H9 (cell line): ENCODE measurements around the gene ULK3. TPM values are rescaled to one million over a fixed set of nuclear protein-coding genes. Genes with fewer than 3 reads are reported as not detected.

ENCODE experiments used
- DNase-seq: peaks from one replicate; pipeline ENCODE4 v3.0.0-alpha.2; 2017
- H2AFZ ChIP-seq: one replicate; pipeline ENCODE4 v1.6.1; 2013; ENCODE audit warnings: mild to moderate bottlenecking, low read length, control low read depth, moderate library complexity
- H2AK5ac ChIP-seq: 2 replicates; pipeline ENCODE4 v1.6.1; 2013; ENCODE audit warnings: low read length, control low read depth, mixed read lengths; ENCODE audit not compliant: insufficient read length
- H2BK120ac ChIP-seq: one replicate; pipeline ENCODE4 v1.6.1; 2013; ENCODE audit warnings: low read depth, mild to moderate bottlenecking, low read length, control low read depth, inconsistent platforms; ENCODE audit not compliant: poor library complexity, severe bottlenecking
- H2BK12ac ChIP-seq: 2 replicates; pipeline ENCODE4 v1.6.1; 2013; ENCODE audit warnings: low read length, control low read depth, mixed read lengths, low read depth; ENCODE audit not compliant: insufficient read length
- H2BK15ac ChIP-seq: 2 replicates; pipeline ENCODE4 v1.6.1; 2013; ENCODE audit warnings: low read depth, low read length, control low read depth
- H2BK20ac ChIP-seq: one replicate; pipeline ENCODE4 v1.6.1; 2013; ENCODE audit warnings: low read depth, mild to moderate bottlenecking, low read length, control low read depth, inconsistent platforms; ENCODE audit not compliant: poor library complexity, severe bottlenecking
- H2BK5ac ChIP-seq: 2 replicates; pipeline ENCODE4 v1.6.1; 2013; ENCODE audit warnings: low read length, control low read depth, mixed read lengths; ENCODE audit not compliant: insufficient read length
- H3K14ac ChIP-seq: 2 replicates; pipeline ENCODE4 v1.6.1; 2013; ENCODE audit warnings: low read length, control low read depth; ENCODE audit not compliant: insufficient read depth
- H3K18ac ChIP-seq: 2 replicates; pipeline ENCODE4 v1.6.1; 2013; ENCODE audit warnings: low read depth, mild to moderate bottlenecking, mixed read lengths, low read length, control low read depth; ENCODE audit not compliant: insufficient read length
- H3K23ac ChIP-seq: 2 replicates; pipeline ENCODE4 v1.6.1; 2013; ENCODE audit warnings: low read length, control low read depth, mixed read lengths, low read depth; ENCODE audit not compliant: insufficient read length
- H3K23me2 ChIP-seq: 2 replicates; pipeline ENCODE4 v1.6.1; 2013; ENCODE audit warnings: low read depth, mild to moderate bottlenecking, mixed read lengths, low read length, control low read depth; ENCODE audit not compliant: insufficient read length, poor library complexity, severe bottlenecking
- H3K27ac ChIP-seq: 2 replicates; pipeline ENCODE4 v1.5.1; 2013; ENCODE audit warnings: low read length, control low read depth, mixed read lengths, low read depth; ENCODE audit not compliant: insufficient read length
- H3K27me3 ChIP-seq: 2 replicates; pipeline ENCODE4 v1.6.1; 2013; ENCODE audit warnings: low read length, control low read depth, inconsistent platforms; ENCODE audit not compliant: insufficient read depth
- H3K4ac ChIP-seq: 2 replicates; pipeline ENCODE4 v1.6.1; 2013; ENCODE audit warnings: low read depth, mild to moderate bottlenecking, control low read depth, inconsistent platforms, low read length, moderate library complexity
- H3K4me1 ChIP-seq: 2 replicates; pipeline ENCODE4 v1.6.1; 2013; ENCODE audit warnings: low read length, control low read depth, inconsistent platforms; ENCODE audit not compliant: insufficient read depth
- H3K4me2 ChIP-seq: 2 replicates; pipeline ENCODE4 v1.6.1; 2013; ENCODE audit warnings: low read length, control low read depth, mixed read lengths; ENCODE audit not compliant: insufficient read length, insufficient read depth
- H3K56ac ChIP-seq: 2 replicates; pipeline ENCODE4 v1.6.1; 2013; ENCODE audit warnings: low read depth, mild to moderate bottlenecking, mixed read lengths, low read length, control low read depth; ENCODE audit not compliant: insufficient read length
- H3K79me1 ChIP-seq: 2 replicates; pipeline ENCODE4 v1.6.1; 2013; ENCODE audit warnings: low read depth, mild to moderate bottlenecking, moderate library complexity, low read length, control low read depth, inconsistent platforms; ENCODE audit not compliant: insufficient read depth, poor library complexity, severe bottlenecking
- H3K79me2 ChIP-seq: 2 replicates; pipeline ENCODE4 v1.6.1; 2013; ENCODE audit warnings: low read length, control low read depth, inconsistent platforms; ENCODE audit not compliant: insufficient read depth
- H3K9ac ChIP-seq: 2 replicates; pipeline ENCODE4 v1.6.1; 2013; ENCODE audit warnings: low read length, control low read depth, mixed read lengths; ENCODE audit not compliant: insufficient read length; ENCODE audit errors: extremely low read depth
- H3K9me3 ChIP-seq: one replicate; pipeline ENCODE4 v1.6.1; 2013; ENCODE audit warnings: low read depth, low read length, inconsistent platforms; ENCODE audit not compliant: control insufficient read depth
- H3T11ph ChIP-seq: one replicate; pipeline ENCODE4 v1.6.1; 2013; ENCODE audit warnings: mild to moderate bottlenecking, low read length, control low read depth, inconsistent platforms
- H4K20me1 ChIP-seq: one replicate; pipeline ENCODE4 v1.6.1; 2013; ENCODE audit not compliant: control insufficient read depth, insufficient read length, insufficient read depth
- H4K5ac ChIP-seq: 2 replicates; pipeline ENCODE4 v1.6.1; 2013; ENCODE audit warnings: low read depth, mild to moderate bottlenecking, mixed read lengths, low read length, control low read depth; ENCODE audit not compliant: insufficient read length
- H4K8ac ChIP-seq: replicated peaks from 2 replicates; pipeline ENCODE4 v1.6.1; 2013; ENCODE audit warnings: low read length, control low read depth, mixed read lengths, low read depth; ENCODE audit not compliant: insufficient read length
- H4K91ac ChIP-seq: 2 replicates; pipeline ENCODE4 v1.6.1; 2013; ENCODE audit warnings: low read depth, mild to moderate bottlenecking, moderate library complexity, mixed read lengths, low read length, control low read depth; ENCODE audit not compliant: insufficient read length
- H3K27ac Mint-ChIP-seq, 3 experiments: 2 replicates in 2 of 3; 3 replicates in 1 of 3; pipeline ENCODE4 v1.8.0; 2020 to 2021; ENCODE audit warnings: mixed read lengths in 3 of 3, mild to moderate bottlenecking in 1 of 3, moderate library complexity in 1 of 3
- H3K27me3 Mint-ChIP-seq: 2 replicates; pipeline ENCODE4 v1.8.0; 2021; ENCODE audit warnings: low read depth, mild to moderate bottlenecking, moderate library complexity, mixed read lengths
- H3K36me3 Mint-ChIP-seq, 3 experiments: 2 replicates in 2 of 3; 3 replicates in 1 of 3; pipeline ENCODE4 v1.8.0; 2020 to 2021; ENCODE audit warnings: low read depth in 3 of 3, mixed read lengths in 3 of 3; ENCODE audit not compliant: insufficient read depth in 1 of 3
- H3K4me1 Mint-ChIP-seq, 2 experiments: 2 replicates each; pipeline ENCODE4 v1.8.0; 2020; ENCODE audit warnings: mixed read lengths in 2 of 2
- H3K4me3 Mint-ChIP-seq, 2 experiments: 2 replicates in 1 of 2; 3 replicates in 1 of 2; pipeline ENCODE4 v1.8.0; 2020 to 2021; ENCODE audit warnings: mild to moderate bottlenecking in 2 of 2, mixed read lengths in 2 of 2, moderate library complexity in 1 of 2
- H3K9me3 Mint-ChIP-seq, 2 experiments: 2 replicates in 1 of 2; 3 replicates in 1 of 2; pipeline ENCODE4 v1.8.0; 2020; ENCODE audit warnings: mild to moderate bottlenecking in 2 of 2, mixed read lengths in 2 of 2, moderate library complexity in 1 of 2
- WGBS: extraction: QIAGEN DNeasy Blood & Tissue Kit; methylation state at CpG from one replicate; pipeline ENCODE4 v1.1.7; 2013; ENCODE audit warnings: missing lambda C conversion rate, low lambda C conversion rate, mixed read lengths; ENCODE audit not compliant: insufficient read length; ENCODE audit errors: extremely low coverage; 5-methylcytosine and 5-hydroxymethylcytosine counted together
- total RNA-seq: library from RNA; stranded (reverse); gene quantifications from 2 replicates; pipeline ENCODE4 v1.2.1, GENCODE V29; 2021
- TF ChIP-seq, protein P1 (sequence below): fragments of 200-600 bp; sonication (generic); conservative IDR thresholded peaks from 3 replicates; pipeline ENCODE4 v1.8.0; 2021; ENCODE audit warnings: antibody characterized with exemption, mild to moderate bottlenecking

ULK3 gene
- total RNA-seq, 1 experiment from 2014 or later = 34.0 TPM

DNA sequence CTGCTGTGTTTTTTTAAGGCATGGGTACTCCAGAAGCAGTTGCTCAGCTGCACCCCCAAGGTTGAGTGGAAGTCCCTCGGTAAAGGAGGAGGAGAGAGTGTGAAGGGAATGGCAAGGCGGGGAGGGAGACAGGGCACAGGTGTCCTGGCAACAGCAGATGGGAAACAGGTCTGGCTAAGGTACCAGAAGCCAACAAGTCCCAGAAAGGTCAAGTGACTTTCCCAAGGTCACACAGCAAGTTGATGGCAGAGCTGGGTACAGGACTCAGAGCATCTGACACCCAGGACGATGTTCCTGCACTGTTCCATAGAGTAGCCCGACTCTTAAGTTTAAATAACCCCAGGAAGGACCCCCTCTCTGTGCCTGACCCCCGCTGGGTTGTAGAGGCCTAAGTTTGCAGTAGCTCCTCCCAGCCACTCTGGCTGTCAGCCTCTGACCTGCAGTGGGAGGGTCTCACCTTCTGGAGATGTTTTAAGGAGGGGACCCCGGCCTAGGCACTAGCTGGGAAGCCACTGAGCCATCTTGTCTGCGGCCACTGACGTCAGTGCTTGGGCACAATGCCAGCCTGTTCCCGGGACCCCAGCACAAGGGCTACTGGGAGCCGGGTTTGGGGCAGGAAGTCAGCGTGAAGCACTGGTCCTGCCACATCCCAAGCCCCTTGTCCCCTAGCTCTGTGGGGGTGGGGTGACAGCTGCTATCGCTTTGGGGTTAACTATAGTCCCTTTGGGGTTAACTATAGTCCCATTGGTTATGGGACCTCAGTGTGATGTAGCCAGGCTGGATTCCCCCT, 50.5 kb downstream of the ULK3 start:
- Histone ChIP-seq H3K4me2 (no peak overlapping the region), H3K14ac (no peak overlapping the region), H2BK5ac (no peak overlapping the region), H4K91ac (no peak overlapping the region), H2AK5ac (no peak overlapping the region), H2AFZ (no peak overlapping the region), H4K8ac (no peak overlapping the region), H3K56ac (no peak overlapping the region), H3K18ac (no peak overlapping the region), H2BK120ac (no peak overlapping the region), H3T11ph (no peak overlapping the region), H2BK15ac (no peak overlapping the region), H3K27ac (no peak overlapping the region), H2BK12ac (no peak overlapping the region), H3K9me3 (no peaks in the 10 kb centered on the region), H3K23me2 (no peaks in the 10 kb centered on the region), H3K4me1 (peaks cover 6% of the 10 kb centered on the region; the same call in 1 of the 2 replicates), H3K79me2 (no peaks in the 10 kb centered on the region), H4K20me1 (no peaks in the 10 kb centered on the region), H3K79me1 (no peaks in the 10 kb centered on the region), H3K27me3 (no peaks in the 10 kb centered on the region; the same call in 1 of the 2 replicates), H3K9ac (no peak overlapping the region), H2BK20ac (no peak overlapping the region), H3K4ac (no peak overlapping the region), H3K23ac (no peak overlapping the region), H4K5ac (no peak overlapping the region)
- peaks cover 33 to 35% of the 10 kb centered on the region in 2 experiments for H3K4me1 Mint-ChIP-seq
- no peak overlapping the region for H3K4me3 Mint-ChIP-seq
- DNase-seq = no peak
- H3K36me3 Mint-ChIP-seq = peaks cover 0 to 2% (median 0%) of the 10 kb centered on the region in 3 experiments; a peak in 2 of 7 replicates
- peak overlapping the region in 1 of 3 experiments; percentile 59; a peak in 2 of 7 replicates for H3K27ac Mint-ChIP-seq
- H3K27me3 Mint-ChIP-seq = no peaks in the 10 kb centered on the region
- TF ChIP-seq, protein P1, sequence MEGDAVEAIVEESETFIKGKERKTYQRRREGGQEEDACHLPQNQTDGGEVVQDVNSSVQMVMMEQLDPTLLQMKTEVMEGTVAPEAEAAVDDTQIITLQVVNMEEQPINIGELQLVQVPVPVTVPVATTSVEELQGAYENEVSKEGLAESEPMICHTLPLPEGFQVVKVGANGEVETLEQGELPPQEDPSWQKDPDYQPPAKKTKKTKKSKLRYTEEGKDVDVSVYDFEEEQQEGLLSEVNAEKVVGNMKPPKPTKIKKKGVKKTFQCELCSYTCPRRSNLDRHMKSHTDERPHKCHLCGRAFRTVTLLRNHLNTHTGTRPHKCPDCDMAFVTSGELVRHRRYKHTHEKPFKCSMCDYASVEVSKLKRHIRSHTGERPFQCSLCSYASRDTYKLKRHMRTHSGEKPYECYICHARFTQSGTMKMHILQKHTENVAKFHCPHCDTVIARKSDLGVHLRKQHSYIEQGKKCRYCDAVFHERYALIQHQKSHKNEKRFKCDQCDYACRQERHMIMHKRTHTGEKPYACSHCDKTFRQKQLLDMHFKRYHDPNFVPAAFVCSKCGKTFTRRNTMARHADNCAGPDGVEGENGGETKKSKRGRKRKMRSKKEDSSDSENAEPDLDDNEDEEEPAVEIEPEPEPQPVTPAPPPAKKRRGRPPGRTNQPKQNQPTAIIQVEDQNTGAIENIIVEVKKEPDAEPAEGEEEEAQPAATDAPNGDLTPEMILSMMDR = no peak
- no CpG with 5 or more reads among the region's 12 CpGs for WGBS
- no peaks in the 10 kb centered on the region; a peak in 1 of 5 replicates for H3K9me3 Mint-ChIP-seq
